ENCODE results near the gene VPS4A.

DNA sequence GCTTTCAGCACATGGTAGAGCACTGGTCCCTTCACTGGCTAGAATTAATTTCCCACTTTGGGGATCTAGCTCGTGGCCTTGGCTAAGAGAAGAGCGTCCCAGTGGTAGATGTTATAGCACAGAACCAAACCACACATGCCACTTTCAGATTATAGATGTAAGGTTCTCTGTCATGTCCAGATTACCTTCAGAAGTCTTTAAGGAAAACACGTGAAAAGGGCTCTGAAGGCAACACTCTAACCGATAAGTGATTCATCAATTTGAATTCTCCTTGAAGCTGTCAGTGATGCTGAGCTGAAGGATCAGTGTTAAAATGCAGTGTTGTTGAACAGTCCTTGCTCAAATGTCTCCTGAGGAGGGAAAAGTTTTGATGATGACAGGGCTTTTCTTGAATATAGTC is 43.5 kb upstream of the VPS4A start:
- TF ChIP-seq POLR2AphosphoS5 (IDR thresholded peaks at IDR 0.05; ENCODE audit: low read depth, low read length): no peak
- TF ChIP-seq, protein P1, sequence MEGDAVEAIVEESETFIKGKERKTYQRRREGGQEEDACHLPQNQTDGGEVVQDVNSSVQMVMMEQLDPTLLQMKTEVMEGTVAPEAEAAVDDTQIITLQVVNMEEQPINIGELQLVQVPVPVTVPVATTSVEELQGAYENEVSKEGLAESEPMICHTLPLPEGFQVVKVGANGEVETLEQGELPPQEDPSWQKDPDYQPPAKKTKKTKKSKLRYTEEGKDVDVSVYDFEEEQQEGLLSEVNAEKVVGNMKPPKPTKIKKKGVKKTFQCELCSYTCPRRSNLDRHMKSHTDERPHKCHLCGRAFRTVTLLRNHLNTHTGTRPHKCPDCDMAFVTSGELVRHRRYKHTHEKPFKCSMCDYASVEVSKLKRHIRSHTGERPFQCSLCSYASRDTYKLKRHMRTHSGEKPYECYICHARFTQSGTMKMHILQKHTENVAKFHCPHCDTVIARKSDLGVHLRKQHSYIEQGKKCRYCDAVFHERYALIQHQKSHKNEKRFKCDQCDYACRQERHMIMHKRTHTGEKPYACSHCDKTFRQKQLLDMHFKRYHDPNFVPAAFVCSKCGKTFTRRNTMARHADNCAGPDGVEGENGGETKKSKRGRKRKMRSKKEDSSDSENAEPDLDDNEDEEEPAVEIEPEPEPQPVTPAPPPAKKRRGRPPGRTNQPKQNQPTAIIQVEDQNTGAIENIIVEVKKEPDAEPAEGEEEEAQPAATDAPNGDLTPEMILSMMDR (IDR thresholded peaks at IDR 0.05): no peak
- no peak for TF ChIP-seq TCF7L2 (IDR thresholded peaks at IDR 0.05; ENCODE audit: low read depth, low read length)
- TF ChIP-seq, protein P2, sequence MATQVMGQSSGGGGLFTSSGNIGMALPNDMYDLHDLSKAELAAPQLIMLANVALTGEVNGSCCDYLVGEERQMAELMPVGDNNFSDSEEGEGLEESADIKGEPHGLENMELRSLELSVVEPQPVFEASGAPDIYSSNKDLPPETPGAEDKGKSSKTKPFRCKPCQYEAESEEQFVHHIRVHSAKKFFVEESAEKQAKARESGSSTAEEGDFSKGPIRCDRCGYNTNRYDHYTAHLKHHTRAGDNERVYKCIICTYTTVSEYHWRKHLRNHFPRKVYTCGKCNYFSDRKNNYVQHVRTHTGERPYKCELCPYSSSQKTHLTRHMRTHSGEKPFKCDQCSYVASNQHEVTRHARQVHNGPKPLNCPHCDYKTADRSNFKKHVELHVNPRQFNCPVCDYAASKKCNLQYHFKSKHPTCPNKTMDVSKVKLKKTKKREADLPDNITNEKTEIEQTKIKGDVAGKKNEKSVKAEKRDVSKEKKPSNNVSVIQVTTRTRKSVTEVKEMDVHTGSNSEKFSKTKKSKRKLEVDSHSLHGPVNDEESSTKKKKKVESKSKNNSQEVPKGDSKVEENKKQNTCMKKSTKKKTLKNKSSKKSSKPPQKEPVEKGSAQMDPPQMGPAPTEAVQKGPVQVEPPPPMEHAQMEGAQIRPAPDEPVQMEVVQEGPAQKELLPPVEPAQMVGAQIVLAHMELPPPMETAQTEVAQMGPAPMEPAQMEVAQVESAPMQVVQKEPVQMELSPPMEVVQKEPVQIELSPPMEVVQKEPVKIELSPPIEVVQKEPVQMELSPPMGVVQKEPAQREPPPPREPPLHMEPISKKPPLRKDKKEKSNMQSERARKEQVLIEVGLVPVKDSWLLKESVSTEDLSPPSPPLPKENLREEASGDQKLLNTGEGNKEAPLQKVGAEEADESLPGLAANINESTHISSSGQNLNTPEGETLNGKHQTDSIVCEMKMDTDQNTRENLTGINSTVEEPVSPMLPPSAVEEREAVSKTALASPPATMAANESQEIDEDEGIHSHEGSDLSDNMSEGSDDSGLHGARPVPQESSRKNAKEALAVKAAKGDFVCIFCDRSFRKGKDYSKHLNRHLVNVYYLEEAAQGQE (IDR thresholded peaks at IDR 0.05; ENCODE audit: insufficient read depth in 1 of 2, low read depth in 2 of 2, low read length in 1 of 2): no peak
